OCI-LY1 (cell line): ENCODE measurements around the gene FRG2B.

Source experiments
- EZH2 ChIP-seq: fragments of 200-600 bp; sonication (generic), shearing (Covaris generic); IDR thresholded peaks from 2 replicates; pipeline ENCODE4 v1.8.0; 2017; ENCODE audit warnings: borderline replicate concordance, mixed run types, mild to moderate bottlenecking, antibody characterized with exemption, low read length, moderate library complexity, mixed read lengths
- TF ChIP-seq, protein P1 (sequence below): fragments of 200-600 bp; sonication (generic), shearing (Covaris generic); IDR thresholded peaks from 2 replicates; pipeline ENCODE4 v1.5.1; 2017; ENCODE audit warnings: mild to moderate bottlenecking, antibody characterized with exemption, low read length, moderate library complexity, mixed read lengths

- TF ChIP-seq, protein P1, sequence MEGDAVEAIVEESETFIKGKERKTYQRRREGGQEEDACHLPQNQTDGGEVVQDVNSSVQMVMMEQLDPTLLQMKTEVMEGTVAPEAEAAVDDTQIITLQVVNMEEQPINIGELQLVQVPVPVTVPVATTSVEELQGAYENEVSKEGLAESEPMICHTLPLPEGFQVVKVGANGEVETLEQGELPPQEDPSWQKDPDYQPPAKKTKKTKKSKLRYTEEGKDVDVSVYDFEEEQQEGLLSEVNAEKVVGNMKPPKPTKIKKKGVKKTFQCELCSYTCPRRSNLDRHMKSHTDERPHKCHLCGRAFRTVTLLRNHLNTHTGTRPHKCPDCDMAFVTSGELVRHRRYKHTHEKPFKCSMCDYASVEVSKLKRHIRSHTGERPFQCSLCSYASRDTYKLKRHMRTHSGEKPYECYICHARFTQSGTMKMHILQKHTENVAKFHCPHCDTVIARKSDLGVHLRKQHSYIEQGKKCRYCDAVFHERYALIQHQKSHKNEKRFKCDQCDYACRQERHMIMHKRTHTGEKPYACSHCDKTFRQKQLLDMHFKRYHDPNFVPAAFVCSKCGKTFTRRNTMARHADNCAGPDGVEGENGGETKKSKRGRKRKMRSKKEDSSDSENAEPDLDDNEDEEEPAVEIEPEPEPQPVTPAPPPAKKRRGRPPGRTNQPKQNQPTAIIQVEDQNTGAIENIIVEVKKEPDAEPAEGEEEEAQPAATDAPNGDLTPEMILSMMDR, result no peak
- TF ChIP-seq EZH2, result no peak
Measured at GRCh38 chr10:133614830-133615580, 11.6 kb downstream of the FRG2B start.
